ENCODE data around the gene ADGRL3. TPM values are rescaled to one million over a fixed set of nuclear protein-coding genes. Genes with fewer than 3 reads are reported as not detected.
"Not testable (repeated sequence)": the region's sequence is repeated elsewhere in the genome, so short reads cannot be mapped to it uniquely, and the experiment has no call there.

ADGRL3 gene
- total RNA-seq, 4 donors from 2014 or later: 0.19 to 7.8 (median 1.3) TPM

DNA sequence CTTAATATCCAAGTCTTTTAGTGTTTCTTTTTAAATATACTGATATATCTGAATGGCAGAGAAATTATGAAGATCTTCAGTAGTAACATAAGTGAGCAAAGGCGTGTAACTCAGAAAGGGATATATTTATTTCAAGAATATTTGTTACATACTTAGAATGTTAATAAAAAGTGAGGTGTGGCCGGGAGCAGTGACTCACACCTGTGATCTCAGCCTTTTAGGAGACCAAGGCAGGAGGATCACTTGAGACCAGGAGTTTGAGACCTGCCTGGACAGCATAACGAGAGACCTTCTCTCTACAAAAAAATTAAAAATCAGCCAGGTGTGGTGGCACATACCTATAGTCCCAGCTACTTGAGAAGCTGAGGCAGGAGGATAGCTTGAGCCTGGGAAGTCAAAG is 651.0 kb downstream of the ADGRL3 start:
- Histone ChIP-seq H3K27ac (no peak overlapping the region), H3K9me3 (no peaks in the 10 kb centered on the region), H3K36me3 (no peaks in the 10 kb centered on the region), H3K27me3 (no peaks in the 10 kb centered on the region), H3K4me1 (no peaks in the 10 kb centered on the region), H3K4me3 (no peak overlapping the region)
- intact Hi-C loops (cut with DNase I): no loop called here
- WGBS, 2 donors: 71 to 90% methylated on average over 3 of the region's 3 CpGs
- no peak for DNase-seq
- TF ChIP-seq POLR2A (IDR thresholded peaks at IDR 0.05): no peak
- TF ChIP-seq, protein P1, sequence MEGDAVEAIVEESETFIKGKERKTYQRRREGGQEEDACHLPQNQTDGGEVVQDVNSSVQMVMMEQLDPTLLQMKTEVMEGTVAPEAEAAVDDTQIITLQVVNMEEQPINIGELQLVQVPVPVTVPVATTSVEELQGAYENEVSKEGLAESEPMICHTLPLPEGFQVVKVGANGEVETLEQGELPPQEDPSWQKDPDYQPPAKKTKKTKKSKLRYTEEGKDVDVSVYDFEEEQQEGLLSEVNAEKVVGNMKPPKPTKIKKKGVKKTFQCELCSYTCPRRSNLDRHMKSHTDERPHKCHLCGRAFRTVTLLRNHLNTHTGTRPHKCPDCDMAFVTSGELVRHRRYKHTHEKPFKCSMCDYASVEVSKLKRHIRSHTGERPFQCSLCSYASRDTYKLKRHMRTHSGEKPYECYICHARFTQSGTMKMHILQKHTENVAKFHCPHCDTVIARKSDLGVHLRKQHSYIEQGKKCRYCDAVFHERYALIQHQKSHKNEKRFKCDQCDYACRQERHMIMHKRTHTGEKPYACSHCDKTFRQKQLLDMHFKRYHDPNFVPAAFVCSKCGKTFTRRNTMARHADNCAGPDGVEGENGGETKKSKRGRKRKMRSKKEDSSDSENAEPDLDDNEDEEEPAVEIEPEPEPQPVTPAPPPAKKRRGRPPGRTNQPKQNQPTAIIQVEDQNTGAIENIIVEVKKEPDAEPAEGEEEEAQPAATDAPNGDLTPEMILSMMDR (IDR thresholded peaks at IDR 0.05): no peak

DNA sequence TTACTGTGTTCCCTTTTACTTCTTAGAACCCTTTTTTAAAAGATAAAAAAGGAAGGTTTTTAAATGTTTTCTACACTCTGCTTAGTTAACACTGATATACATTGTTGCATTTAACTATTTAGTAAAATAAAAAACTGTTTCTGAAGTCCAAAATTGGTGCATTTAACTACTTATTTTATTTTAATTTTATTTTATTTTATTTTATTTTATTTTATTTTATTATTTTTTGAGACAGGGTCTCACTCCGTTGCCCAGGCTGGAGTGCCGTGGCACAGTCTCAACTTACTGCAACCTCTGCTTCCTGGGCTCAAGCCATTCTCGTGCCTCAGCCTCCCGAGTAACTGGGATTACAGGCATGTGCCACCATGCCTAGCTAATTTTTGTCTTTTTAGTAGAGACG is 652.0 kb downstream of the ADGRL3 start:
- 94 to 98% methylated on average over 5 of the region's 5 CpGs for WGBS, 2 donors
- intact Hi-C loops (cut with DNase I); H3K36me3 ChIP-seq; H3K4me3 ChIP-seq; H3K9me3 ChIP-seq; H3K27ac ChIP-seq; DNase-seq; H3K27me3 ChIP-seq; H3K4me1 ChIP-seq: not testable (repeated sequence)

DNA sequence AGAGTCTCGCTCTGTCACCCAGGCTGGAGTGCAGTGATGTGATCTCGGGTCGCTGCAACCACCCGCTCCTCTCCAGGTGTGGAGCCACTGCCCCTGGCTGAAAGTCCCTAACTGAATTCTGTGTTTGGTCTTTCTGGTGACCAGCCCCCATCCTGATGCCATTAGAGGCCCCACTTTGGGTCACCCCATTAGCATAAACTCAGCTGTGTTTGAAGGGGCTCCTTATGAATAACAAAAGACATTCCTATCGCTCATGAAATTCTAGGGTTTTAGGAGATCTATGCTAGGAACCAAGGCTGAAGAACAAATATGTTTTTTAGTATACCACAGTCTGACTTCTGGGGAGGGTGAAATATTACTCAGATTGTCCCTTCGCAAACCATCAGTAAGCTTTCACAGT is 652.9 kb downstream of the ADGRL3 start:
- Histone ChIP-seq H3K4me1 (no peaks in the 10 kb centered on the region), H3K9me3 (no peaks in the 10 kb centered on the region), H3K27me3 (no peaks in the 10 kb centered on the region), H3K36me3 (no peaks in the 10 kb centered on the region), H3K4me3 (no peak overlapping the region), H3K27ac (no peak overlapping the region)
- 94 to 96% methylated on average over 3 to 6 of the region's 6 CpGs for WGBS, 2 donors
- TF ChIP-seq, protein P1 (IDR thresholded peaks at IDR 0.05): no peak
- no peak for TF ChIP-seq POLR2A (IDR thresholded peaks at IDR 0.05)
- no peak for DNase-seq
- intact Hi-C loops (cut with DNase I): no loop called here

DNA sequence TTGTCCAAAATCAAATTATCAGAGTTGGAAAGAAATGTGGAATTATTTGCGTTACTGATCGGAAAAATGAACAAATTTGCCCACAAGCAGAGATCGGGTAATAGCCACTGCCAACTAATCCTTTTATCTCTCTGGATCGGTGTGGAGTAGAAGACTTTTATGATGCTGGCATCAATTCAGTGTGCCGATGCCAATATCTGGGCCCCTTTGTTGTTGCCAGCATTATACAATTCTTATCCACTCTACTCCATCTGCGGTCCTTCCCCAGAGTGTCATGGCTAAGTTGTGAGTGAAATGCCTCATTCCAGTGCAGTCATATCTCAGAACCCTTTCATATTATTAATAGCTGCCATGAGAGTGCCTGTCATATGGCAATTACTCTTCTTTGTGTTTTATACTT is 660.2 kb downstream of the ADGRL3 start:
- no peak for TF ChIP-seq POLR2A (IDR thresholded peaks at IDR 0.05)
- TF ChIP-seq, protein P1 (IDR thresholded peaks at IDR 0.05): no peak
- no peaks in the 10 kb centered on the region for H3K27me3 ChIP-seq
- no peaks in the 10 kb centered on the region for H3K36me3 ChIP-seq
- 75 to 82% methylated on average over 6 of the region's 6 CpGs for WGBS, 2 donors
- H3K9me3 ChIP-seq: no peaks in the 10 kb centered on the region
- no peak for DNase-seq
- H3K27ac ChIP-seq: no peak overlapping the region
- intact Hi-C loops (cut with DNase I): no loop called here
- no peaks in the 10 kb centered on the region for H3K4me1 ChIP-seq
- H3K4me3 ChIP-seq: no peak overlapping the region

DNA sequence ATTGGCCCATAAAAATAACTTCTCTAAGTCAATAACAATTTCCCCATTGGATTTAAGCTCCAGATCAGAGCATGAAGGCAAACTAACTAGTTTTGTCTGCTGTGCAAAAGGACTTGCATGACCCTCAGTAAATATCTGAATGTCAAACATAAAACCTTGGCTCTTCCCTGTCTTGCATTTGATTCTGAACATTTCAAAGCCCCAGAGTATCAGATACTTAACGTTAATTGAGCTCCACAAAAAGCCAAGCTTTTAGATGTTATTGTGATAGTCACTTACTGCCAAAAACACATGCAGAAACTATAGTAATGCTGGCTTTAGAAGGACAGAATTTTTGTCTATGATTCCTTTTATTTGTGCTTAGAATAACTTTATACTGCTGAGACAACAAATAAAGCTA is 664.2 kb downstream of the ADGRL3 start:
- no peak for TF ChIP-seq POLR2A (IDR thresholded peaks at IDR 0.05)
- TF ChIP-seq, protein P1 (IDR thresholded peaks at IDR 0.05): no peak
- H3K4me3 ChIP-seq: no peak overlapping the region
- H3K27me3 ChIP-seq: no peaks in the 10 kb centered on the region
- H3K27ac ChIP-seq: no peak overlapping the region
- no peaks in the 10 kb centered on the region for H3K36me3 ChIP-seq
- 50 to 56% methylated on average over 1 of the region's 1 CpG for WGBS, 2 donors
- intact Hi-C loops (cut with DNase I): no loop called here
- DNase-seq: no peak
- no peaks in the 10 kb centered on the region for H3K4me1 ChIP-seq
- no peaks in the 10 kb centered on the region for H3K9me3 ChIP-seq

DNA sequence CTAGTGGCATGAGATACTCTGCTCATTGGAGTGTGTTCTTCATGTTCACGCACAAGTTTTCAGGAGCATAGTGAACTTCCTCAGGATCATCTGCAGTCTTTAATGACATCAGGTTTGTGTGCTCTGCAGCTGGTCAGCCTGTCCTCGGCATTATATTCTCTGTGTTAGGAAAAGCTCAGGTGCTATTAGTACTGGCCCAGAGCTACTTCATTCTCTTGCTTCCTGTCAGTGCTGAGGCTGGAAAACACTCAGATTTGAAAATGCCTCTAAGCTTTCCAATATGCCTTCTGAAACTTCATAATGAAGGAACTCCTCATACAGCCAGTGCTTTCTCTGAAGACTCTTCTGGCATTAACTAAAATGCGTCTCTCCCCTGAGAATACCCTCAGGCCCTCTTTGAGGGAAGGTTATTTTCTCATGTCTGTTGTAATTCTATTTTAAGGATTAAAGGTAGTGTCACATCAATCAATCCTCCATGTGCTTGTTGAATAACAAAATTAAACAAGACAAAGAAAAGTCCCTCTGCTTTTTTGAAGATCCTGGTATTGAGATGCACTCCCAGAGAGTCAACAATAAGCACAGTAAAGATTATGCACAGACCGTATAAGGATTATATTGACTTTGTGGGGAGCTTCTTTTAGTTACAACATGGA is 666.4 kb downstream of the ADGRL3 start:
- no peak for TF ChIP-seq POLR2A (IDR thresholded peaks at IDR 0.05)
- H3K27me3 ChIP-seq: no peaks in the 10 kb centered on the region
- no peaks in the 10 kb centered on the region for H3K9me3 ChIP-seq
- 55% methylated on average over 4 of the region's 4 CpGs for WGBS, 2 donors
- DNase-seq: no peak
- H3K4me3 ChIP-seq: no peak overlapping the region
- no peaks in the 10 kb centered on the region for H3K36me3 ChIP-seq
- intact Hi-C loops (cut with DNase I): no loop called here
- no peak overlapping the region for H3K27ac ChIP-seq
- H3K4me1 ChIP-seq: no peaks in the 10 kb centered on the region
